Neutrophil (primary cell): ENCODE measurements around the gene ZBTB7A.
A peak's percentile ranks its signal among the peaks of the same experiment; 100 is the strongest.

Experiments
- H3K27ac ChIP-seq: fragments of 200-600 bp; sonication (generic); 2 replicates; pipeline ENCODE4 v1.5.1; 2016; ENCODE audit warnings: mild to moderate bottlenecking, moderate library complexity
- H3K27me3 ChIP-seq: fragments of 200-600 bp; sonication (generic); 2 replicates; pipeline ENCODE4 v1.6.0; 2016; ENCODE audit warnings: mild to moderate bottlenecking
- H3K36me3 ChIP-seq: fragments of 200-600 bp; sonication (generic); 2 replicates; pipeline ENCODE4 v1.5.1; 2017
- H3K4me1 ChIP-seq, 2 experiments: fragments of 200-600 bp in 1 of 2; sonication (generic) in 1 of 2; 1 replicate in 1 of 2; 2 replicates in 1 of 2; pipeline versions ENCODE4 v1.5.1 to v1.6.1; 2013 to 2016; ENCODE audit warnings: low read depth in 1 of 2, low read length in 1 of 2, mild to moderate bottlenecking in 1 of 2, moderate library complexity in 1 of 2; ENCODE audit not compliant: control insufficient read depth in 1 of 2, insufficient read depth in 1 of 2
- H3K4me3 ChIP-seq, 2 experiments: fragments of 200-600 bp in 1 of 2; sonication (generic) in 1 of 2; 1 replicate in 1 of 2; 2 replicates in 1 of 2; pipeline ENCODE4 v1.5.1; 2013 to 2016; ENCODE audit warnings: low read depth in 1 of 2, low read length in 1 of 2, mild to moderate bottlenecking in 1 of 2, moderate library complexity in 1 of 2
- H3K9me3 ChIP-seq: fragments of 200-600 bp; sonication (generic); 2 replicates; pipeline ENCODE4 v1.5.1; 2016
- CTCF ChIP-seq: fragments of 200-600 bp; sonication (generic); IDR thresholded peaks from 2 replicates; pipeline ENCODE4 v1.5.1; 2016; ENCODE audit warnings: antibody characterized with exemption

ZBTB7A gene

GRCh38 chr19:4066682-4067395 lies at the start of gene ZBTB7A:
Gene ZBTB7A, minus strand, starts transcription at chr19:4066899. Its CDS starts 11,667 bp downstream, at chr19:4055232.
- peaks cover 48 to 58% of the 10 kb centered on the region in 2 experiments for H3K4me1 ChIP-seq
- no peaks in the 10 kb centered on the region for H3K9me3 ChIP-seq
- no peak for TF ChIP-seq CTCF
- no peaks in the 10 kb centered on the region for H3K27me3 ChIP-seq
- H3K4me3 ChIP-seq: peak within 1 kb of the TSS; percentile 76 to 88
- peak within 1 kb of the TSS; percentile 95 for H3K27ac ChIP-seq
- H3K36me3 ChIP-seq: peaks cover 6% of the 10 kb centered on the region

- peaks cover 82% of the 10 kb centered on the region for H3K36me3 ChIP-seq
- no peak for TF ChIP-seq CTCF
- H3K4me1 ChIP-seq: peaks cover 23 to 31% of the 10 kb centered on the region in 2 experiments
- H3K9me3 ChIP-seq: no peaks in the 10 kb centered on the region
- H3K27me3 ChIP-seq: no peaks in the 10 kb centered on the region
- H3K4me3 ChIP-seq: no peak overlapping the region
- peak overlapping the region; percentile 80 for H3K27ac ChIP-seq
Observed at GRCh38 chr19:4115818-4116385, 49.2 kb upstream of the ZBTB7A start.

- Histone ChIP-seq H3K4me1 (peaks cover 20 to 31% of the 10 kb centered on the region in 2 experiments), H3K27me3 (no peaks in the 10 kb centered on the region), H3K4me3 (peak overlapping the region; percentile 14 to 15), H3K9me3 (no peaks in the 10 kb centered on the region), H3K27ac (peak overlapping the region; percentile 80), H3K36me3 (peaks cover 82% of the 10 kb centered on the region)
- TF ChIP-seq CTCF: no peak
Observed at GRCh38 chr19:4115050-4115817, 48.5 kb upstream of the ZBTB7A start.

- no peak overlapping the region for H3K4me3 ChIP-seq
- H3K27me3 ChIP-seq: no peaks in the 10 kb centered on the region
- H3K36me3 ChIP-seq: peaks cover 82% of the 10 kb centered on the region
- peak overlapping the region; percentile 80 for H3K27ac ChIP-seq
- no peak for TF ChIP-seq CTCF
- H3K9me3 ChIP-seq: no peaks in the 10 kb centered on the region
- peaks cover 29 to 38% of the 10 kb centered on the region in 2 experiments for H3K4me1 ChIP-seq
Observed at GRCh38 chr19:4114181-4114580, 47.5 kb upstream of the ZBTB7A start.

- peaks cover 88% of the 10 kb centered on the region for H3K36me3 ChIP-seq
- no peak overlapping the region for H3K4me3 ChIP-seq
- H3K27ac ChIP-seq: no peak overlapping the region
- H3K9me3 ChIP-seq: no peaks in the 10 kb centered on the region
- H3K4me1 ChIP-seq: peaks cover 35 to 40% of the 10 kb centered on the region in 2 experiments
- no peaks in the 10 kb centered on the region for H3K27me3 ChIP-seq
- TF ChIP-seq CTCF: no peak
Observed at GRCh38 chr19:4113398-4114088, 46.8 kb upstream of the ZBTB7A start.
